Suppressor macrophage treated with lipopolysaccharide for 4 hours (primary cell): Measurements from ENCODE around the gene BPIFB6.

Experiments
- DNase-seq: peaks from one replicate; pipeline ENCODE4 v3.0.0-alpha.2; 2020

BPIFB6 gene

GRCh38 chr20:33064572-33065287 is 33.3 kb downstream of the BPIFB6 start:
- no peak for DNase-seq

DNA sequence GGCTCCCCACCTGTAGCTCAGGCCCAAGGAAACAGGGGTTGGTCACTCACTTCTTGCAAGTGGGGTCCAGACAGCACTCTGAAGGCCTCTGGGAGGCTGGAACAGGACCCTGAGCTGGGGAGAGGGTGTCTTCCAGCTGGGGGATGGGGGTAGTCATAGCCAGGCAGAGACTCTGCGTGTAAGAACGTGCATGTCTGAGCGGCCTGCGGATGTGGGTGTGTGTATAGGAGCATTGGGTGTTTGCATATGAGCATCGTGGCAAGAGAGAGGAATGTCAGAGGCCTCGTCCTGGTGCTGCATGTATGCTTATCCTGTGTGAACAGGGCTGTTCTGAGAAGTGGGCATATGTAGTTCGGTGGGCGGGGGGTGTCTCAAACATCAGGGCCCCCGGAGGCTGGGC is 34.3 kb downstream of the BPIFB6 start:
- DNase-seq, result no peak

GRCh38 chr20:33067806-33068205 is 36.4 kb downstream of the BPIFB6 start:
- DNase-seq, result no peak

GRCh38 chr20:33068251-33068939 is 36.9 kb downstream of the BPIFB6 start:
- DNase-seq, result no peak

DNA sequence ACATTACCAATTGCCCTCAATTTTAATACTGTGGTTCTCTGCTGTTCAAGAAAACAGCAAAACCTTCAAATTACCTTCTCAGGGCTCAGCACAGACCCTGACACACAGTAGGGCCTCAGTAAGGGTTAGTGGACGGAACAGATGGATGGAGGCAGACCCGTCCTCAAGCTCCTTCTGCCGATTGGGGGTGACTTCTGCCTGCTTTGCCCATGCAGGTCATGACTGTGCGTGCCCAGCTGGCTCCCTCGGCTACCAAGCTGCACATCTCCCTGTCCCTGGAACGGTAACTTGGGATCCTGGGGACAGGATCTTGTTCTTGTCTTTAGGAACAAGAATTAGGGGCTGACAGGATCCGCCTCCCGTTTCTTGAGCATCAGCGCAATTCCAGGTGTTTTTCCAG is 38.2 kb downstream of the BPIFB6 start:
- DNase-seq, result no peak

DNA sequence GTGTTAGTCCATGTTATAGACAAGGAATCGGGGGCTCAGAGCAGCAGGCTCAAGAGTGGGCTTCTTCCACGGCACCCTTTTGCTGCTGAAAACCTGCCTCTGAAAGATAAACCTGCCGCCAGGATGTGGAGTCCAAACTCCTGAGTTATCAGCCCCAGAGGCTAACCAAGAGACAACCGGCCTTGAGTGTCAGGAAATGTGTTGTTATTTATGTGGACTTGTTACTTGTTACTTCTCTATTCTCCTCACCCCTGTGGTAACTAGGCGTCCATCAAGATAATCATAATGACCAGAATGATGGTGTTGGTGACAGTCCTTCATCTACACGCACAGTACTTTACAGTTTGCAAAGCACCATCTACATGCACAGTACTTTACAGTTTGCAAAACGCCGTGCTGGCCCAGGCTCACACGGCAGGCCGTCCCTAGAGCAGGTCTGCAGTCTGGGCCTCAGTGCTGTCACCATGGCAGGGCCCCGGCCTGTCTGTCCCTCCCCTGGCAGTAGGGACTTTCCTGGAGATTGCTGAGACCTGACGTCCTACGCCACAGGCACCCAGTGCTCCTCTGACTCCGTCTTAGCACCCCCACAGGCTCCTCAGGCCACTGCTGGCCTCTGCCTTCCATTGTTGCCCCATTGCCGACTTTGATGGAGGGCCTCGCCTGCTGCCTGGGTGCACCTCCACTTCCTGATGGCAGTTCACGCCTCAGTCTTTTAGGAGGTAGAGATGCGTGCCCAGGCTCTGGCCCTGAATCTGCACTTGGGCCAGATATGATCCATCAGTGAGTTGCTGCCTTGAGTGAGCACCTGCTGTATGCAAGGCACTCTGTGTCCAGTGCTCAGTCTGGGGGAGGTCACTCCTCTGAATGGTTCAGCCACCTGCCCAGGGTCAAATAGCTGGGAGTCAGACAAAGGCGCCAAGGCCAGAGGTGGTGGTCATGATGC is 38.9 kb downstream of the BPIFB6 start:
- DNase-seq, result no peak

DNA sequence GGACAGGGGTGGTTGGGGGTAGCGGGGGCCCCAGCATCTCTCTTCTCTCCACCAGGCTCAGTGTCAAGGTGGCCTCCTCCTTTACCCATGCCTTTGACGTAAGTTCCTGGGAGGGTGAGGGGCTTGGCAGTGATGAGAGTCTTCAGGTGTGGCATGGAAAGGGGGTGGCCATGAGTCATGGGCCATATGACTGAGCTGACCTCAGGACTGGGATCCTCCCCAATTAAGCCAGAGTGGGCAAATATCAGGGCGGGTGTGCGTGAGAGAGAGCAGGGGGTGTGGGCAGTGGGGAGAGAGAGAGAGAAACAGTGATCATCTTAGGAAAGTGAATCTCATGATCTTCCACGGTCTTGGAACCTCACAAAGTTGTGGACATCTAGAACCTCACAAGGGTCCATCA is 39.8 kb downstream of the BPIFB6 start:
- no peak for DNase-seq

- no peak for DNase-seq
Observed at GRCh38 chr20:33072362-33072761, 40.9 kb downstream of the BPIFB6 start.

- DNase-seq, result no peak
Observed at GRCh38 chr20:33072813-33073212, 41.4 kb downstream of the BPIFB6 start.

DNA sequence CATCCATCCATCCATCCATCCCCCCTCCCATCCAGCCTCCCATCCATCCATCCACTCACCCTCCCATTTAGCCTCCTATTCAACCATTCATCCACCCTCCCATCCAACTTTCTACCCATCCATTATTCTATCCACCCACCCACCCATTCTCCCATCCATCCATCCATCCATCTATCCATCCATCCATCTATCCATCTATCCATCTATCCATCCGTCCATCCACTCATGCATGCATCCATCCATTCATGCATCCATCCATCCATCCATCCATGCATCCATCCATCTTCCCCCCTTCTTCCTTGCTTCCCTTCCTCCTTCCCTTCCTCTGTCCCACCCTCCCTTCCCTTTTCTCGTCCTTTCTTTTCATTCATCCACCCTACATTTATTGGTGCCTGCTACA is 43.2 kb downstream of the BPIFB6 start:
- DNase-seq, result no peak

DNA sequence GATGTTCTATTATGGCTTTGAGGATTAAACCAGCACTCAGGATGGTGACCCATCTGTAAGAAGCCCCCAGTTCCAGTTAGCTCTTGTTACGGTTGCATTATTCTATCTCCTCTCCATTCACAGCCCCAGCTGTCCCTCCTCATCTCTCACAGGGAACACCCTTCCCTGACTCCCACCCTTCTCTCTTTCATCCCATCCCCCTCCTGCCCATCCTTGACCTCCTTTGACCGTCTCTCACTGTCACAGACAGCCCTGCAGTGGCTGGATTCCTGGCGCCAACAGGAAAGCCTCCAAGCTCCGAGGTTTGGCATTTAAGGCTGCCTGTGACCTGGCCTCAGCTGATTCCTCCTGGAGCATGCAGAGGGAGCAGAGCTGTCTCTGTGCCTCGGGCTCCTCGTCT is 43.8 kb downstream of the BPIFB6 start:
- DNase-seq, result no peak

- DNase-seq, result peak; percentile 23
Observed at GRCh38 chr20:33076662-33077372, 45.4 kb downstream of the BPIFB6 start.

GRCh38 chr20:33079259-33079658 is 47.8 kb downstream of the BPIFB6 start, which contains the start of gene BPIFB4:
BPIFB4 (plus strand) TSS chr20:33079643; CDS start chr20:33081527, 1,884 bp downstream.
- DNase-seq, result no peak

GRCh38 chr20:33081411-33082154 is 50.1 kb downstream of the BPIFB6 start:
- peak; percentile 14 for DNase-seq

DNA sequence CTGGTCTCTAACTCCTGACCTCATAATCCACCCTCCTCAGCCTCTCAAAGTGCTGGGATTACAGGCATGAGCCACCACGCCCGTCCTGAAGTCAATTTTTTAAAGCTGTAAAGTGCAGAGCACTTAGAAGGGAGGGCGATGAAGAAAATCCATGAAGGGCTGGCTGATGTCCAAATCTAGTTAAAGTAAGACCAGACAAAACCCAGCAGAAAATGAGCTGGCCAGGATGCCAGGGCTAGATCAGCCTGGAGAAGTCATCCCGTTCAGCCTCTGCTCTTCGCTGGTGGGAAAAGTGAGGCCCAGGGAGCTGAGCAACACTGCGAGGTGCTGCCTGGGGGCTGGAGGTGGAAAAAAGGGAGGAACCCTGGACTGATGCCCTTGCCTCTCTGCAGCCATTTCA is 51.1 kb downstream of the BPIFB6 start:
- no peak for DNase-seq

DNA sequence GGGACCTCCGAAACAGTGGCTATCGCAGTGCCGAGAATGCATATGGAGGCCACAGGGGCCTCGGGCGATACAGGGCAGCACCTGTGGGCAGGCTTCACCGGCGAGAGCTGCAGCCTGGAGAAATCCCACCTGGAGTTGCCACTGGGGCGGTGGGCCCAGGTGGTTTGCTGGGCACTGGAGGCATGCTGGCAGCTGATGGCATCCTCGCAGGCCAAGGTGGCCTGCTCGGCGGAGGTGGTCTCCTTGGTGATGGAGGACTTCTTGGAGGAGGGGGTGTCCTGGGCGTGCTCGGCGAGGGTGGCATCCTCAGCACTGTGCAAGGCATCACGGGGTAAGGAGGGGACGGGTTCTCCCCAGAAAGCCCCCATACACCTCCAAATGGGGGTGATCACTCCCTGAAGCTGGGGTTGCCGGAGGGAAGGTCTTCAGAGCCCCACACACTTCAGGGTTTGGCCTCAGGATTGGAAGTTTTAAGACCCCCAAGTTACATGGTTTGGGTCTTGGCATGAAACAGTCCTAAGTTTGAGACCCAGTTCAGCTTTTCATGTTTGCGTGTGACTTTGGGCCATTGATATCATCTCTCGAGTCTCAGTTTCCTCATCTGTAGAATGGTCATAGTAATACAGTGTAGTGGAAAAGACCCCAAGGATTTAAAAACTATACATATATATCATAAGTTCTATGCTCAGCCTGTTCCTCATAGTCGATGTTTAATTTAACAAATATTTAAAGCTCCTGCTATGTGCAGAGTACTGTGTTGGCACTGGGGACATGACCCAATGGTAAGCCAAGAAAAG is 52.3 kb downstream of the BPIFB6 start:
- DNase-seq, result no peak

DNA sequence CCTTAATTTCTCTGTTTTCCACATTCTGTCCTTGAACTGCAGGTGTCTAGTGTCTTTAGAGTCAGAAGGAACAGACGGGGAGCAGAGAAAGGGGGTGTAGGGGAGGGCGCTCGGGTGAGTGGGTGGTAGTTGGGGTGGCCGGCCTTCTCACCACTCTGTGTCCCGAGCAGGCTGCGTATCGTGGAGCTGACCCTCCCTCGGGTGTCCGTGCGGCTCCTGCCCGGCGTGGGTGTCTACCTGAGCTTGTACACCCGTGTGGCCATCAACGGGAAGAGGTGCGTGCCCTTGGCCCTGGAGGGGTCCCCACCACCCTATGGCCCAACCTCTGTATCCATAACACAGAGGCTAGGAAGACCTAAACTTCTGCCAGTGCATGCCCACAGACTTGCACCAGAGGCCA is 53.3 kb downstream of the BPIFB6 start:
- no peak for DNase-seq

- DNase-seq, result no peak
Observed at GRCh38 chr20:33086052-33086722, 54.7 kb downstream of the BPIFB6 start.

GRCh38 chr20:33091147-33091546 is 59.7 kb downstream of the BPIFB6 start:
- DNase-seq, result no peak

DNA sequence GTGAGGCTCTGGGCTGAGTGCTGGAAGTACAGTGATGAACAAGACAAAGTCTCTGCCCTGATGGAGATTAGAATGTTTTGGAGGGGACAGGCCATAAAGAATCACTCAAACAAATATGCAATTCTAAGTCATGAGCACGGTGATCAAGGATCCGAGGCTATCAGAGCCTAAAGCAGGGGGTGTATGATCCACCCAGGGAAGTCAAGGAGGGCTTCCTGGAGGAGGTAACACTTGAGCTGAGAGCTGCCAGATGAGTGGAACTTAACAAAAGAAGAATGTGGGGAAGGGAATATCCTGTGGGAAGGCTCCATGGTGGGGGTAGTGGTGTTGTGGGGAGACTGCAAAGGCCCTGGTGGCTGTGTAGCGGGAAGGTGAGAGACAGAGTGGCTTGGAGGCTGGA is 60.2 kb downstream of the BPIFB6 start:
- no peak for DNase-seq

DNA sequence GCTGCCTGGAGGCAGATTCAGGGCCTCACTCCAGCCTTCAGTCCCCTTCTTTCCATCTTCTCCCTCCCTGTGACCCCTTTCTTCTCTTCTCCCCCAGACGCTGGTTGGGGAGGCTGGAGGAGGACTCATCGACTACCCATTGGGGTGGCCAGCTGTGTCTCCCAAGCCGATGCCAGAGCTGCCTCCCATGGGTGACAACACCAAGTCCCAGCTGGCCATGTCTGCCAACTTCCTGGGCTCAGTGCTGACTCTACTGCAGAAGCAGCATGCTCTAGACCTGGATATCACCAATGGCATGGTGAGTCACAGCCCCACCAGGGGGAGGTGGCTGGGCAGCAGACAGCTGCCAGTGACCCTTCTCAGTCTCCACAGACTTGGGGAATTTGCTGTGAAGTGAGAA is 60.9 kb downstream of the BPIFB6 start:
- DNase-seq, result no peak
